NT2/D1 (cell line): ENCODE measurements around the gene KCND3.

Experiments used
- YY1 ChIP-seq: IDR thresholded peaks from 2 replicates; pipeline ENCODE4 v1.6.1; 2011; ENCODE audit not compliant: insufficient read length, insufficient read depth
- ZNF274 ChIP-seq: IDR thresholded peaks from 2 replicates; pipeline ENCODE4 v1.6.1; 2011; ENCODE audit warnings: mild to moderate bottlenecking, low read depth, low read length

DNA sequence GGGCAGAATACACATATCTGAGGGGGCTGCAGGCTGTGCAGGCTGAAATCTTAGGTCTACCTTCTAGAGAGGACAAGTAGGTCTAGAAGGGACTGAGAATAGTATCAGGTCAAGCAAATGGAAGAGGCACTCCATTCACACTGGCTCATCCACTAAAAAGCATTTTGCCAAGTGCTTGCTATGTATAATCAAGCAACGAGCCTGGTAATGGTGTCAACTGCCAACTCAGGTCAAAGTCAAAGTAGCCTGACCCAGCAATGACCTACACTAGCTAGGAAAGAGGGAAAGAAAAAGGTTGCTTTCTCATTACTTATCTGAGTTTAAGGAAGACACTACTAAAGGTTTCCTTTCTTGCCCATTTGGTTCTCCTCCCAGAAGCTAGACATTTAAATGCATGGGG, 10.8 kb downstream of the KCND3 start:
- TF ChIP-seq ZNF274 (no peak), YY1 (no peak)
